A673 (cell line): Measurements from ENCODE around the gene NIN. TPM values are rescaled to one million over a fixed set of nuclear protein-coding genes. Genes with fewer than 3 reads are reported as not detected.

Source experiments
- BruUV-seq: library from RNA; stranded (reverse); fragments of 400-500 nt; replicated peaks from 2 replicates; lab custom pipeline; 2021; lab: Mats Ljungman, UMichigan
- CTCF ChIA-PET: fragments of 300-600 bp; sonication (Branson Sonifier 250); formaldehyde crosslinking; loops from one replicate; lab custom pipeline; 2022; ENCODE audit warnings: antibody characterized with exemption; lab: Charles Lee
- POLR2A ChIA-PET: fragments of 300-600 bp; sonication (Branson Sonifier 250); formaldehyde crosslinking; loops from one replicate; lab custom pipeline; 2022; ENCODE audit warnings: antibody characterized with exemption; ENCODE audit not compliant: low non-redundant PET; lab: Charles Lee
- DNase-seq: peaks from one replicate; pipeline ENCODE4 v3.0.0-alpha.2; 2015; ENCODE audit warnings: low spot score
- H3K27ac ChIP-seq: fragments of 200-600 bp; sonication (generic); 2 replicates; pipeline ENCODE4 v1.5.1; 2016; ENCODE audit warnings: mixed run types, low read depth, mild to moderate bottlenecking, mixed read lengths, antibody characterized with exemption, low read length; ENCODE audit not compliant: poor library complexity, severe bottlenecking
- H3K27me3 ChIP-seq: fragments of 200-600 bp; sonication (generic); replicated peaks from 2 replicates; pipeline ENCODE4 v1.6.1; 2017; ENCODE audit warnings: mixed run types, low read depth, mild to moderate bottlenecking, mixed read lengths, antibody characterized with exemption, low read length; ENCODE audit not compliant: insufficient read depth, poor library complexity
- H3K36me3 ChIP-seq: fragments of 200-600 bp; sonication (generic); 2 replicates; pipeline ENCODE4 v1.6.1; 2016; ENCODE audit warnings: mixed run types, mild to moderate bottlenecking, mixed read lengths, antibody characterized with exemption, low read length; ENCODE audit not compliant: insufficient read depth, poor library complexity, severe bottlenecking
- H3K4me1 ChIP-seq: fragments of 200-600 bp; sonication (generic); 2 replicates; pipeline ENCODE4 v1.6.1; 2017; ENCODE audit warnings: mixed run types, mild to moderate bottlenecking, mixed read lengths, antibody characterized with exemption, low read length; ENCODE audit not compliant: insufficient read depth, poor library complexity, severe bottlenecking
- H3K4me3 ChIP-seq: fragments of 200-600 bp; sonication (generic); 2 replicates; pipeline ENCODE4 v1.5.1; 2016; ENCODE audit warnings: low read depth, mixed run types, mild to moderate bottlenecking, mixed read lengths, low read length; ENCODE audit not compliant: poor library complexity, severe bottlenecking
- H3K9me3 ChIP-seq: fragments of 200-600 bp; sonication (generic); 2 replicates; pipeline ENCODE4 v1.6.1; 2016; ENCODE audit warnings: mixed run types, low read depth, mild to moderate bottlenecking, mixed read lengths, antibody characterized with exemption, low read length; ENCODE audit not compliant: poor library complexity, severe bottlenecking
- EZH2 ChIP-seq: fragments of 200-600 bp; sonication (generic); IDR thresholded peaks from 2 replicates; pipeline ENCODE4 v1.6.1; 2017; ENCODE audit warnings: borderline replicate concordance, low read depth, mild to moderate bottlenecking, mixed read lengths, antibody characterized with exemption, low read length; ENCODE audit not compliant: poor library complexity, severe bottlenecking
- intact Hi-C: fragments of 100-400 bp; cut with micrococcal nuclease; formaldehyde crosslinking; loops from one replicate; pipeline ENCODE4 v1.10.0; 2022; ENCODE audit not compliant: unreplicated experiment
- total RNA-seq: library from RNA; stranded (reverse); gene quantifications from 2 replicates; pipeline ENCODE4 v1.2.3, GENCODE V29; 2021
- TF ChIP-seq, protein P1 (sequence below): fragments of 300-800, 200-600 bp; sonication (generic); conservative IDR thresholded peaks from 2 replicates; pipeline ENCODE4 v1.5.1; 2017; ENCODE audit warnings: low read depth, mild to moderate bottlenecking, antibody characterized with exemption, low read length, moderate library complexity, mixed read lengths

The NIN gene
- total RNA-seq, 1 experiment from 2014 or later: 63.5 TPM

DNA sequence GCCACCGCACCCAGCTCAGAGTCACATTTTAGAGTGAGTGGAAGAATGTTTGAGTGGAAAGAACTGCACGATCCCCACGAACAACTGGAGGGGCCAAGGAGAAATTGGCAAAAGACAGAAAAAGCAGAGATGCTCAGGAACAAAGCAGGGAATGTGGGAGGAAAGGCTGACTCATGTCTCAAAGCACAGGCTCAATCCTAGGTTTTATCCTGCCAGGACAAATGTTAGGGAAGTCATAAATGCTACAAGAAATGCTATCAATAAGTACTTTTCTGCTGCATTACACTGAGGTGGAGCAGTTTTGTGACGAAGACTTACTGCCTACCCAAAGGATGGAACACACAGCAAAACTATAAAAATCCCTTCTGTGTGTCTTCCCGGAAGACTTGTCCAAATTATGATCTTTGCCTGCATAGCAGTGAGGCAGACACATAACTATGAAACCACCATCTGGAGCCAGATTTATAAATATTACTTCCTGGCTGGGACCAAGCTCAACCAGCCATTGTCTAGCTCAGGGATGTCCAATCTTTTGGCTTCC lies 26.7 kb downstream of the NIN start:
- ChIA-PET POLR2A (no interaction called here), CTCF (no interaction called here)
- Histone ChIP-seq H3K4me3 (no peak overlapping the region), H3K27ac (no peak overlapping the region), H3K36me3 (no peaks in the 10 kb centered on the region), H3K4me1 (peaks cover 22% of the 10 kb centered on the region), H3K27me3 (no peaks in the 10 kb centered on the region), H3K9me3 (no peaks in the 10 kb centered on the region)
- DNase-seq: no peak
- no TSS peak for BruUV-seq
- intact Hi-C loops: no loop called here
- TF ChIP-seq EZH2: no peak
- TF ChIP-seq, protein P1, sequence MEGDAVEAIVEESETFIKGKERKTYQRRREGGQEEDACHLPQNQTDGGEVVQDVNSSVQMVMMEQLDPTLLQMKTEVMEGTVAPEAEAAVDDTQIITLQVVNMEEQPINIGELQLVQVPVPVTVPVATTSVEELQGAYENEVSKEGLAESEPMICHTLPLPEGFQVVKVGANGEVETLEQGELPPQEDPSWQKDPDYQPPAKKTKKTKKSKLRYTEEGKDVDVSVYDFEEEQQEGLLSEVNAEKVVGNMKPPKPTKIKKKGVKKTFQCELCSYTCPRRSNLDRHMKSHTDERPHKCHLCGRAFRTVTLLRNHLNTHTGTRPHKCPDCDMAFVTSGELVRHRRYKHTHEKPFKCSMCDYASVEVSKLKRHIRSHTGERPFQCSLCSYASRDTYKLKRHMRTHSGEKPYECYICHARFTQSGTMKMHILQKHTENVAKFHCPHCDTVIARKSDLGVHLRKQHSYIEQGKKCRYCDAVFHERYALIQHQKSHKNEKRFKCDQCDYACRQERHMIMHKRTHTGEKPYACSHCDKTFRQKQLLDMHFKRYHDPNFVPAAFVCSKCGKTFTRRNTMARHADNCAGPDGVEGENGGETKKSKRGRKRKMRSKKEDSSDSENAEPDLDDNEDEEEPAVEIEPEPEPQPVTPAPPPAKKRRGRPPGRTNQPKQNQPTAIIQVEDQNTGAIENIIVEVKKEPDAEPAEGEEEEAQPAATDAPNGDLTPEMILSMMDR: no peak

DNA sequence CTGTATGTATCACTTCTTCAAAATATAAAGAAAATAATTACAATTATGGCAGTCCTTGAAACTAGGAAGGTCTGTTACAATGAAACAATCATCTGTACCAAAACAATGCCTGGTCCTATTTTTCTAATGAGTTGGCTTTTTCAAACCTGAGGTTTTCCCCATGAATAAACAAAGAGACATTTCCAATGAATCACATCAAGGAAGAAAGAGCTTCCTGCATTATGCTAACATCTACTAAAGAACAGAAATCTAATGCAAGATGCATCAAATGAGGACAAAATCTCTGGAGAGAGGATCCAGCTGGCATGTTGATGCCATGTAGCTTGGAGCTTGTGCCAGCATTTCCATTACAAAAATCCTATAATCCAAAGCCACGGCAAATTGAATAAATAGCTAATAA lies 29.3 kb downstream of the NIN start:
- Histone ChIP-seq H3K4me1 (peaks cover 19% of the 10 kb centered on the region), H3K27me3 (no peaks in the 10 kb centered on the region), H3K4me3 (no peak overlapping the region), H3K9me3 (no peaks in the 10 kb centered on the region), H3K27ac (no peak overlapping the region), H3K36me3 (no peaks in the 10 kb centered on the region)
- TF ChIP-seq EZH2: no peak
- TF ChIP-seq, protein P1: no peak
- BruUV-seq: no TSS peak
- DNase-seq: no peak
- intact Hi-C loops: no loop called here
- POLR2A ChIA-PET: no interaction called here
- CTCF ChIA-PET: no interaction called here

DNA sequence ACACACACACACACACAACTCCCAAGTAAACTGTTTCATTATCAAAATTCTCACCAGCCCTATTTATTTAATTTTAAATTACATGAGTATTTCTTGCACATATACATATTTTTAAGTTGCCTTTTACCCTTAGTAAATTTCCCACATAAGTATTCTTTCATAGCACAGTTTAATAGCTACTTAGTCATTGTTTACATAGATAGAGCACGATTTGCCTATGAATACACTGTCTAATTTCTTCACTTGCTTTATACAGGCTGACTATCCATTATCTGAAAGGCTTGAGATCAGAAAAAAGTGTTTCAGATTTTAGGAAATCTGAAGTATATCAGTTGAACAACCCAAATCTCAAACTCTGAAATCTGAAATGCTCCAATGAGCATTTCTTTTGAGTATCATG lies 30.9 kb downstream of the NIN start:
- peaks cover 13% of the 10 kb centered on the region for H3K4me1 ChIP-seq
- CTCF ChIA-PET: no interaction called here

More for the DNA sequence above, 30.9 kb downstream of the NIN start:
- BruUV-seq: no TSS peak
- no peak for DNase-seq
- Histone ChIP-seq H3K9me3 (no peaks in the 10 kb centered on the region), H3K4me3 (no peak overlapping the region), H3K27me3 (no peaks in the 10 kb centered on the region), H3K27ac (no peak overlapping the region), H3K36me3 (no peaks in the 10 kb centered on the region)
- intact Hi-C loops: no loop called here
- TF ChIP-seq, protein P1: no peak
- no peak for TF ChIP-seq EZH2
- POLR2A ChIA-PET: no interaction called here
